WERI-Rb-1 (cell line): ENCODE measurements around the gene CORIN.

Experiments
- DNase-seq: peaks from one replicate; pipeline ENCODE4 v3.0.0-alpha.2; 2020
- H3K27ac ChIP-seq: fragments of 250-450 bp; sonication (Bioruptor Pico); 2 replicates; pipeline ENCODE4 v1.5.1; 2020; ENCODE audit warnings: mild to moderate bottlenecking, moderate library complexity
- H3K27me3 ChIP-seq: fragments of 250-450 bp; sonication (Bioruptor Pico); 2 replicates; pipeline ENCODE4 v1.5.1; 2021; ENCODE audit warnings: mild to moderate bottlenecking, low read depth, moderate library complexity; ENCODE audit not compliant: insufficient read depth, severe bottlenecking
- H3K36me3 ChIP-seq: fragments of 250-450 bp; sonication (Bioruptor Pico); 2 replicates; pipeline ENCODE4 v1.5.1; 2020; ENCODE audit warnings: mild to moderate bottlenecking, moderate library complexity
- H3K4me3 ChIP-seq: 2 replicates; pipeline ENCODE4 v1.5.1; 2011; ENCODE audit warnings: low read depth, mild to moderate bottlenecking, control low read depth, low read length
- H3K9me3 ChIP-seq: fragments of 250-450 bp; sonication (Bioruptor Pico); 2 replicates; pipeline ENCODE4 v1.5.1; 2021; ENCODE audit warnings: mild to moderate bottlenecking, moderate library complexity; ENCODE audit not compliant: severe bottlenecking
- TF ChIP-seq, protein P1 (sequence below): IDR thresholded peaks from 2 replicates; pipeline ENCODE4 v1.5.1; 2011; ENCODE audit warnings: low read depth, mild to moderate bottlenecking, control low read depth, inconsistent platforms, low read length

The CORIN gene

GRCh38 chr4:47690611-47691010, 147.3 kb downstream of the CORIN start:
- Histone ChIP-seq H3K36me3 (no peaks in the 10 kb centered on the region), H3K27me3 (no peaks in the 10 kb centered on the region), H3K4me3 (no peak overlapping the region), H3K27ac (no peak overlapping the region), H3K9me3 (no peaks in the 10 kb centered on the region)
- DNase-seq = no peak
- TF ChIP-seq, protein P1, sequence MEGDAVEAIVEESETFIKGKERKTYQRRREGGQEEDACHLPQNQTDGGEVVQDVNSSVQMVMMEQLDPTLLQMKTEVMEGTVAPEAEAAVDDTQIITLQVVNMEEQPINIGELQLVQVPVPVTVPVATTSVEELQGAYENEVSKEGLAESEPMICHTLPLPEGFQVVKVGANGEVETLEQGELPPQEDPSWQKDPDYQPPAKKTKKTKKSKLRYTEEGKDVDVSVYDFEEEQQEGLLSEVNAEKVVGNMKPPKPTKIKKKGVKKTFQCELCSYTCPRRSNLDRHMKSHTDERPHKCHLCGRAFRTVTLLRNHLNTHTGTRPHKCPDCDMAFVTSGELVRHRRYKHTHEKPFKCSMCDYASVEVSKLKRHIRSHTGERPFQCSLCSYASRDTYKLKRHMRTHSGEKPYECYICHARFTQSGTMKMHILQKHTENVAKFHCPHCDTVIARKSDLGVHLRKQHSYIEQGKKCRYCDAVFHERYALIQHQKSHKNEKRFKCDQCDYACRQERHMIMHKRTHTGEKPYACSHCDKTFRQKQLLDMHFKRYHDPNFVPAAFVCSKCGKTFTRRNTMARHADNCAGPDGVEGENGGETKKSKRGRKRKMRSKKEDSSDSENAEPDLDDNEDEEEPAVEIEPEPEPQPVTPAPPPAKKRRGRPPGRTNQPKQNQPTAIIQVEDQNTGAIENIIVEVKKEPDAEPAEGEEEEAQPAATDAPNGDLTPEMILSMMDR = no peak

DNA sequence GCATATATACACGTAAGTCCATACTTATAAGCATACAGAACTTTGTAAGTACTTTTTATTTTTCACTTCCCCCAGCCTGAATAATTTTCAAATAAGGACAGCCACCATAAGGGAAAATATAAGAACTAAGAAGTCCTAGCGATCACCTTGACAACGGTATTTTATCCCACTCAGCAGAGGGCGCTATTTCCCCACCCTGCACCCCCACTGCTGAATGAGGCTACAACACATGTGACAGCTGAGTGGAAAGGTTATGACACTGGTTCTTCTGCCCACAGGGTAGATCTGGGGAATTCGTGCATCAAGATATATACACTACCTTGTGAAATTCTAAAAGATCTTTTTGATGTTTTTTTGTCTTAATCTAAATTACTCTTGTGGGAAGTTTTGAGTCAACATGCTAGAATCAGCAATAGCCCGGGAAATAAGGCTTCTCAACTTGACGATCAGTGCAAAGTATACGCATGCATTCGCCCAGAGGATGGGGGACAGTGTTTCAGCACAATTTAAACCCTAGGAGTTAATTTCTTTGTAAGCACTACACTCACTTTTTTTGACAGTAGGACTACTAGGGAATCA, 151.5 kb downstream of the CORIN start:
- no peak overlapping the region for H3K4me3 ChIP-seq
- no peak overlapping the region for H3K27ac ChIP-seq
- TF ChIP-seq, protein P1 = peak; percentile 73
- H3K9me3 ChIP-seq = no peaks in the 10 kb centered on the region
- H3K27me3 ChIP-seq = no peaks in the 10 kb centered on the region
- peak; percentile 66 for DNase-seq
- no peaks in the 10 kb centered on the region for H3K36me3 ChIP-seq

GRCh38 chr4:47675806-47676205, 162.1 kb downstream of the CORIN start:
- no peaks in the 10 kb centered on the region for H3K36me3 ChIP-seq
- H3K27me3 ChIP-seq = no peaks in the 10 kb centered on the region
- no peak for DNase-seq
- H3K9me3 ChIP-seq = no peaks in the 10 kb centered on the region
- no peak overlapping the region for H3K27ac ChIP-seq
- no peak overlapping the region for H3K4me3 ChIP-seq
- TF ChIP-seq, protein P1 = no peak

DNA sequence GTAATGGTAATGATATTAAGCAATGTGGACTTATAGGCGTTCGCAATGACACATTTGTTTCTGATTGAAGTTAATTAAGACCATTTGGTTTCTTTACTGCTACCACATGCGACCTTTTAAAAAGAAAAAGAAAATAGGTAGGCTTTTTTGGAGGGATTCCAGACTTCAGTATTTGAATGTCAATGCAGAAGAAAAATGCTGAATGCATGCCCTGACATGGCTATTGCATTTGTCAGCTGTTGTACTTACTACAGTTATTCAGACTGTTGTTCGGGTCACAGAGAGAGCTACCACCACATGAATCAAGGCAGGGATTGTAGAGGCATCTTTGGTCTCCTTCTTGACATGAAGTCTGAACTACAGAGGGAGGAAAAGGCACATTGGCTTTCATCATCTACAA, 163.7 kb downstream of the CORIN start:
- Histone ChIP-seq H3K27me3 (no peaks in the 10 kb centered on the region), H3K27ac (no peak overlapping the region), H3K9me3 (no peaks in the 10 kb centered on the region), H3K36me3 (no peaks in the 10 kb centered on the region), H3K4me3 (no peak overlapping the region)
- DNase-seq = no peak
- TF ChIP-seq, protein P1 = no peak

DNA sequence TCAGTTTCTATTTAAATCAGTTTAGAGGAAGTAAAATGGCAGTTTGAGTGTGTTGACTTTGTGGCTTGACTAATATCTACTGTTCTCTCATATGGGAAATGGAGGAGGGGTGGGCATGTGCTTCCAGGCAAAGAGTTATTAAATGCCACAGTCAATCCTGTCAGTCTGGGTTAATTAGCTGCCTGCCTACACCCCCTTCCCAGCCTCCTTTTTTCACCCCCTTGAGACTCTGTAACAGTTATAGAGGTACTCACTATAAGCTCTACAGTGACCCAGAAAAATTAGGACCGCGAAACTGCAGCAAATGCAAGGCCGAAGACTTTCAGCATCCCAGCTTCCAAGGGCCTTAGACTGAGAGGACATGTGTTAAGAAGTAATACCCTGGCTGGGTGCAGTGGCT, 165.2 kb downstream of the CORIN start:
- Histone ChIP-seq H3K36me3 (no peaks in the 10 kb centered on the region), H3K9me3 (no peaks in the 10 kb centered on the region), H3K27me3 (no peaks in the 10 kb centered on the region), H3K4me3 (no peak overlapping the region), H3K27ac (no peak overlapping the region)
- TF ChIP-seq, protein P1 = no peak
- no peak for DNase-seq

- H3K4me3 ChIP-seq = no peak overlapping the region
Measured at GRCh38 chr4:47669946-47670345, 167.9 kb downstream of the CORIN start.

More at GRCh38 chr4:47669946-47670345, 167.9 kb downstream of the CORIN start:
- Histone ChIP-seq H3K36me3 (no peaks in the 10 kb centered on the region), H3K27me3 (no peaks in the 10 kb centered on the region), H3K9me3 (no peaks in the 10 kb centered on the region), H3K27ac (no peak overlapping the region)
- TF ChIP-seq, protein P1 = no peak
- no peak for DNase-seq
